ENCODE data around the gene TBX2. TPM values are rescaled to one million over a fixed set of nuclear protein-coding genes. Genes with fewer than 3 reads are reported as not detected.
"Not testable (repeated sequence)": the region's sequence is repeated elsewhere in the genome, so short reads cannot be mapped to it uniquely, and the experiment has no call there.

Gene TBX2
- total and polyA plus RNA-seq, 7 donors, result 0.99 to 5.3 (median 3.3) TPM

DNA sequence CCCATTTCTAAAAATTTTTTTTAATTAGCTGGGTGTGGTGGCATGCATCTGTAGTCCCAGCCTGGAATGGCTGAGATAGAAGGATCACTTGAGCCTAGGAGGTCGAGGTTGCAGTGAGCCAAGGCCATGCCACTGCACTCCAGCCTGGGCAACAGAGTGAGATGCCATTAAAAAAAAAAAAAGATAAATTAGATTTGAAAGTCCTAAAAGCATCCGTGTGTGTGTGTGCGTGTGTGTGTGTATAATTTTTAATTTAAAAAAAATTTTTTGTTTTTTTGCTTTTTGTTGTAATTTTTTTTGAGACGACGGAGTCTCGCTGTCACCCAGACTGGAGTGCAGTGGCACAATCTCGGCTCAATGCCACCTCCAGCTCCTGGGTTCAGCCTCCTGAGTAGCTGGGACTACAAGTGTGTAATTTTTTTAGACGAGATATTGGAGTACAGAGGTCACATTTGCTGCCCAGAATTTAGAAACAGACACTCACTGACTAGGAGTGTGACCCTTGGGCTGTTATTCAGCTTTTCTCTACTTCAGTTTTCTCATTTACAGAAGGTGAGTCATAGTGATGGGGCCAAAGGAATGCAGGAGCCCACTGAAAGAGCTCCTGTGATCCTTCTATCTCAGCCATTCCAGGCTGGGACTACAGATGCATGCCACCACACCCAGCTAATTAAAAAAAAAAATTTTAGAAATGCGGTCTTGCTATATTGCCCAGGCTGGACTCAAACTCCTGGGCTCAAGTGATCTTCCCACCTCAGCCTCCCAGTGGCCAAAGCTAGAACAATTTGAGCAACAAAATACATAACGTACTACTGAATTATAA, 27.1 kb downstream of the TBX2 start:
- no peak for DNase-seq
- TF ChIP-seq POLR2AphosphoS5 (IDR thresholded peaks at IDR 0.05) (no peak), CTCF (IDR thresholded peaks at IDR 0.05) (no peak), EP300 (IDR thresholded peaks at IDR 0.05) (no peak), POLR2A (IDR thresholded peaks at IDR 0.05) (no peak)
- 70 to 86% methylated on average over 10 of the region's 10 CpGs for WGBS, 2 donors
- Histone ChIP-seq H3K27ac (no peak overlapping the region), H3K9me3 (no peaks in the 10 kb centered on the region), H3K4me3 (no peak overlapping the region), H3K36me3 (no peaks in the 10 kb centered on the region), H3K4me1 (no peaks in the 10 kb centered on the region), H3K27me3 (peaks cover 0 to 33% (median 3%) of the 10 kb centered on the region in 3 donors)
- intact Hi-C loops (cut with DNase I), result no loop called here

- H3K9me3 ChIP-seq, result no peaks in the 10 kb centered on the region
Observed at GRCh38 chr17:61427567-61427966, 27.9 kb downstream of the TBX2 start.

GRCh38 chr17:61429274-61429673, 29.6 kb downstream of the TBX2 start:
- Histone ChIP-seq H3K4me1 (no peaks in the 10 kb centered on the region), H3K4me3 (no peak overlapping the region), H3K27me3 (peaks cover 0 to 13% (median 0%) of the 10 kb centered on the region in 3 donors), H3K9me3 (no peaks in the 10 kb centered on the region), H3K27ac (no peak overlapping the region), H3K36me3 (no peaks in the 10 kb centered on the region)
- WGBS, 2 donors, result 19 to 62% methylated on average over 1 of the region's 1 CpG
- intact Hi-C loops (cut with DNase I), result no loop called here
- no peak for DNase-seq
- no peak for TF ChIP-seq EP300 (IDR thresholded peaks at IDR 0.05)
- no peak for TF ChIP-seq CTCF (IDR thresholded peaks at IDR 0.05)
- TF ChIP-seq POLR2A (IDR thresholded peaks at IDR 0.05), result no peak
- TF ChIP-seq POLR2AphosphoS5 (IDR thresholded peaks at IDR 0.05), result no peak

More at GRCh38 chr17:61427567-61427966, 27.9 kb downstream of the TBX2 start:
- no peak for TF ChIP-seq POLR2A (IDR thresholded peaks at IDR 0.05)
- no peak for TF ChIP-seq POLR2AphosphoS5 (IDR thresholded peaks at IDR 0.05)
- TF ChIP-seq CTCF (IDR thresholded peaks at IDR 0.05), result no peak
- TF ChIP-seq EP300 (IDR thresholded peaks at IDR 0.05), result no peak
- no peaks in the 10 kb centered on the region for H3K36me3 ChIP-seq
- H3K27ac ChIP-seq, result no peak overlapping the region
- intact Hi-C loops (cut with DNase I), result no loop called here
- DNase-seq, result no peak
- no peak overlapping the region for H3K4me3 ChIP-seq
- no peaks in the 10 kb centered on the region for H3K4me1 ChIP-seq
- H3K27me3 ChIP-seq, result peaks cover 0 to 25% (median 0%) of the 10 kb centered on the region in 3 donors

GRCh38 chr17:61429831-61430230, 30.2 kb downstream of the TBX2 start:
- H3K27me3 ChIP-seq; H3K36me3 ChIP-seq; H3K27ac ChIP-seq; intact Hi-C loops (cut with DNase I); H3K4me3 ChIP-seq; H3K4me1 ChIP-seq; H3K9me3 ChIP-seq; DNase-seq: not testable (repeated sequence)
- WGBS, 2 donors, result 93 to 95% methylated on average over 6 of the region's 6 CpGs

GRCh38 chr17:61431594-61432311, 32.1 kb downstream of the TBX2 start:
- intact Hi-C loops (cut with DNase I), result no loop called here
- Histone ChIP-seq H3K4me1 (no peaks in the 10 kb centered on the region), H3K27me3 (no peaks in the 10 kb centered on the region), H3K4me3 (no peak overlapping the region), H3K9me3 (peaks cover 0 to 4% (median 0%) of the 10 kb centered on the region in 4 donors), H3K36me3 (no peaks in the 10 kb centered on the region), H3K27ac (no peak overlapping the region)
- TF ChIP-seq CTCF (IDR thresholded peaks at IDR 0.05) (no peak), POLR2A (IDR thresholded peaks at IDR 0.05) (no peak), POLR2AphosphoS5 (IDR thresholded peaks at IDR 0.05) (no peak), EP300 (IDR thresholded peaks at IDR 0.05) (no peak)
- DNase-seq, result no peak
- 86 to 88% methylated on average over 4 of the region's 4 CpGs for WGBS, 2 donors

All from sigmoid colon (tissue), 7 donors.